ENCODE results near the gene WASF3.

WASF3 gene, protein sequence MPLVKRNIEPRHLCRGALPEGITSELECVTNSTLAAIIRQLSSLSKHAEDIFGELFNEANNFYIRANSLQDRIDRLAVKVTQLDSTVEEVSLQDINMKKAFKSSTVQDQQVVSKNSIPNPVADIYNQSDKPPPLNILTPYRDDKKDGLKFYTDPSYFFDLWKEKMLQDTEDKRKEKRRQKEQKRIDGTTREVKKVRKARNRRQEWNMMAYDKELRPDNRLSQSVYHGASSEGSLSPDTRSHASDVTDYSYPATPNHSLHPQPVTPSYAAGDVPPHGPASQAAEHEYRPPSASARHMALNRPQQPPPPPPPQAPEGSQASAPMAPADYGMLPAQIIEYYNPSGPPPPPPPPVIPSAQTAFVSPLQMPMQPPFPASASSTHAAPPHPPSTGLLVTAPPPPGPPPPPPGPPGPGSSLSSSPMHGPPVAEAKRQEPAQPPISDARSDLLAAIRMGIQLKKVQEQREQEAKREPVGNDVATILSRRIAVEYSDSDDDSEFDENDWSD

DNA sequence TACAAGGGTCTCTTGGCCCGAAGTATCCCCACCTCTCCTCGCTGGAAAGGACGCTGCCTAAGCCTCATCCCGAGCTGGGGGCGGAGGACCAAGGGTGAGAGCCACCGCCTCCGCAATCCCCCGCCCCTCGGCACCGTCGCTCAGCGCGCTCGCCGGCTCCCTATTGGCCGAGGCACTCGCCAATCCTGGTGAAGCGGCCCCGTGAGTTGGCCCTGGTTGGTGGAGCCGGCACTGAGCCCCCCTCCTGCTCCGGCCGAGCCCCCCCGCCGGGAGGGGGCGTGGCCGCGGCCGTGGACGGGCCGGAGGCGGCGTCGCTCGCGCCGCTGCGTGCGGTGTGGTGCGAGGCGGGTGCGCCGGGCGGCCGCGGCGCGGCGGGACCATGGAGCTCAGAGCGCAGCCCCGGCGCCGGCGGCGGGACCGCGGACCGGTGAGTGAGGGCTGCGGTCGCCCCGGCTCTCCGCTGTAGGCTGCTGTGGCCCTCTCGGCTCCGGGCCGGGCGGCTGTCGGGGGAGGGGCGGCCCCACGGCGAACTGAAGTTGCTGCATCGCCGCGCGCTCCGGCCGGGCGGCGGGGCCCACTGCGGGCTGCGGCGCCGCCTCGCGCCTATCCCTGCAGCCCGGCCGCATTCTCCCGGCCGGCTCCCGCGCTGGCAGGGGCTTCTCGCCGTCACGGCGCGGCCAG is at the start of gene WASF3:
Gene WASF3, plus strand, starts transcription at position 291 of the 681 bp plus-strand sequence. CDS start 84,588 bp downstream, outside the sequence.
- no peak within 1 kb of the TSS for H3K27ac ChIP-seq (ENCODE audit: low read depth, low read length)
- H3K27me3 ChIP-seq (ENCODE audit: control insufficient read depth in 1 of 2, insufficient read depth in 2 of 2, low read length in 2 of 2), result peaks cover 24 to 27% of the 10 kb centered on the region in 2 donors

GRCh38 chr13:26508885-26509284 is 48.6 kb upstream of the WASF3 start:
- peaks cover 0 to 5% of the 10 kb centered on the region in 2 donors for H3K9me3 ChIP-seq (ENCODE audit: control insufficient read depth in 1 of 2, low read length in 2 of 2)
- H3K4me1 ChIP-seq (ENCODE audit: control insufficient read depth in 1 of 2, insufficient read depth in 2 of 2, low read length in 2 of 2), result no peaks in the 10 kb centered on the region
- H3K27me3 ChIP-seq (ENCODE audit: control insufficient read depth in 1 of 2, insufficient read depth in 2 of 2, low read length in 2 of 2), result no peaks in the 10 kb centered on the region
- H3K27ac ChIP-seq (ENCODE audit: low read depth, low read length), result no peak overlapping the region
- no peak overlapping the region for H3K9ac ChIP-seq (ENCODE audit: low read depth in 1 of 2, low read length in 2 of 2)
- no peak overlapping the region for H3K4me3 ChIP-seq (ENCODE audit: low read depth in 1 of 2, low read length in 2 of 2)
- H3K36me3 ChIP-seq (ENCODE audit: control insufficient read depth in 1 of 2, insufficient read depth in 2 of 2, low read length in 2 of 2), result no peaks in the 10 kb centered on the region

More for the DNA sequence above, at the start of gene WASF3:
- Histone ChIP-seq H3K9me3 (ENCODE audit: control insufficient read depth in 1 of 2, low read length in 2 of 2) (no peaks in the 10 kb centered on the region), H3K4me1 (ENCODE audit: control insufficient read depth in 1 of 2, insufficient read depth in 2 of 2, low read length in 2 of 2) (peaks cover 3 to 8% of the 10 kb centered on the region in 2 donors), H3K9ac (ENCODE audit: low read depth in 1 of 2, low read length in 2 of 2) (no peak within 1 kb of the TSS), H3K36me3 (ENCODE audit: control insufficient read depth in 1 of 2, insufficient read depth in 2 of 2, low read length in 2 of 2) (no peaks in the 10 kb centered on the region), H3K4me3 (ENCODE audit: low read depth in 1 of 2, low read length in 2 of 2) (peak within 1 kb of the TSS; percentile 52 to 63)

DNA sequence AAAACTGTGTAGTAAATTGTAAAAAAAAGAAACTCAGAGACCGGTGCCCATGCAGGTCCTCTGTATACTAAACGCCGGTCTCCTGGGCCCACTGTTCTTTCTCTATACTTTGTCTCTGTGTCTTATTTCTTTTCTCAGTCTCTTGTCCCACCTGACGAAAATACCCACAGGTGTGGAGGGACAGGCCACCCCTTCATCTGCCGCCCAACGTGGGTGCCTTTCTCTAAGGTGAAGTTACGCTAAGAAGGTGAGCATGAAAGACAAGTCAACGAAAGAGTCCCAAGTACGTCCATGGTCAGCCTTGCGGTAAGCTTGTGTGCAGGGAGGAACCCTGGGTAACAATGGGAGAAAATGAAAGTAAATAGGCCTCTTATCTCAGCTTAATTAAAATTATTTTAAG is 48.0 kb upstream of the WASF3 start:
- H3K9me3 ChIP-seq (ENCODE audit: control insufficient read depth in 1 of 2, low read length in 2 of 2), result peaks cover 0 to 5% of the 10 kb centered on the region in 2 donors
- no peak overlapping the region for H3K27ac ChIP-seq (ENCODE audit: low read depth, low read length)
- H3K4me3 ChIP-seq (ENCODE audit: low read depth in 1 of 2, low read length in 2 of 2), result no peak overlapping the region

GRCh38 chr13:26513931-26514330 is 43.6 kb upstream of the WASF3 start:
- H3K4me3 ChIP-seq (ENCODE audit: low read depth in 1 of 2, low read length in 2 of 2), result no peak overlapping the region
- no peak overlapping the region for H3K9ac ChIP-seq (ENCODE audit: low read depth in 1 of 2, low read length in 2 of 2)
- H3K36me3 ChIP-seq (ENCODE audit: control insufficient read depth in 1 of 2, insufficient read depth in 2 of 2, low read length in 2 of 2), result no peaks in the 10 kb centered on the region
- no peak overlapping the region for H3K27ac ChIP-seq (ENCODE audit: low read depth, low read length)
- no peaks in the 10 kb centered on the region for H3K4me1 ChIP-seq (ENCODE audit: control insufficient read depth in 1 of 2, insufficient read depth in 2 of 2, low read length in 2 of 2)
- peaks cover 0 to 6% of the 10 kb centered on the region in 2 donors for H3K27me3 ChIP-seq (ENCODE audit: control insufficient read depth in 1 of 2, insufficient read depth in 2 of 2, low read length in 2 of 2)
- peaks cover 0 to 2% of the 10 kb centered on the region in 2 donors for H3K9me3 ChIP-seq (ENCODE audit: control insufficient read depth in 1 of 2, low read length in 2 of 2)

More for the DNA sequence above, 48.0 kb upstream of the WASF3 start:
- no peaks in the 10 kb centered on the region for H3K27me3 ChIP-seq (ENCODE audit: control insufficient read depth in 1 of 2, insufficient read depth in 2 of 2, low read length in 2 of 2)
- no peaks in the 10 kb centered on the region for H3K4me1 ChIP-seq (ENCODE audit: control insufficient read depth in 1 of 2, insufficient read depth in 2 of 2, low read length in 2 of 2)
- no peaks in the 10 kb centered on the region for H3K36me3 ChIP-seq (ENCODE audit: control insufficient read depth in 1 of 2, insufficient read depth in 2 of 2, low read length in 2 of 2)
- H3K9ac ChIP-seq (ENCODE audit: low read depth in 1 of 2, low read length in 2 of 2), result no peak overlapping the region

DNA sequence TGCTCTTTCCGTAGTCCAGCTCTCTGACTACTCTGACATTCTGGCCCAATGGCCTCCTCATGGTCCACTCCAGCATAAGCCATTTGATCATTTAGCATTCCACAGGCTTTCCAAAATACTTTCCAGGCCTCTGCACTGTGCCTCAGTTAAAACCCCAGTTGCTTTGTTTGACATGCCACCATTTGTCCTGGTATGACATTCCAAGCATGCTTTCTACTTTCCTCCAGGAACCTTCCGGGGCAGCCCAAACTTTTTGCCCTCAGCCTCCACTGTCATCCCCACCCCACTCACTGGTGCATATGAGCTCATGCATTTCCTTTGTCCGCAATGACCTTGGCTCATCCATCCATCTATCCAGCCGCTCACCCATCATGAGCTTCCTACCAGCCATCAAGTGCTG is 41.8 kb upstream of the WASF3 start:
- Histone ChIP-seq H3K27ac (ENCODE audit: low read depth, low read length) (no peak overlapping the region), H3K4me1 (ENCODE audit: control insufficient read depth in 1 of 2, insufficient read depth in 2 of 2, low read length in 2 of 2) (no peaks in the 10 kb centered on the region), H3K9me3 (ENCODE audit: control insufficient read depth in 1 of 2, low read length in 2 of 2) (peaks cover 0 to under 1% of the 10 kb centered on the region in 2 donors), H3K4me3 (ENCODE audit: low read depth in 1 of 2, low read length in 2 of 2) (no peak overlapping the region), H3K9ac (ENCODE audit: low read depth in 1 of 2, low read length in 2 of 2) (no peak overlapping the region), H3K27me3 (ENCODE audit: control insufficient read depth in 1 of 2, insufficient read depth in 2 of 2, low read length in 2 of 2) (peaks cover 0 to 6% of the 10 kb centered on the region in 2 donors), H3K36me3 (ENCODE audit: control insufficient read depth in 1 of 2, insufficient read depth in 2 of 2, low read length in 2 of 2) (no peaks in the 10 kb centered on the region)

GRCh38 chr13:26517936-26518335 is 39.5 kb upstream of the WASF3 start:
- Histone ChIP-seq H3K36me3 (ENCODE audit: control insufficient read depth in 1 of 2, insufficient read depth in 2 of 2, low read length in 2 of 2) (no peaks in the 10 kb centered on the region), H3K27me3 (ENCODE audit: control insufficient read depth in 1 of 2, insufficient read depth in 2 of 2, low read length in 2 of 2) (peaks cover 0 to 6% of the 10 kb centered on the region in 2 donors), H3K4me1 (ENCODE audit: control insufficient read depth in 1 of 2, insufficient read depth in 2 of 2, low read length in 2 of 2) (no peaks in the 10 kb centered on the region), H3K9ac (ENCODE audit: low read depth in 1 of 2, low read length in 2 of 2) (no peak overlapping the region), H3K27ac (ENCODE audit: low read depth, low read length) (no peak overlapping the region), H3K9me3 (ENCODE audit: control insufficient read depth in 1 of 2, low read length in 2 of 2) (peaks cover 0 to 3% of the 10 kb centered on the region in 2 donors), H3K4me3 (ENCODE audit: low read depth in 1 of 2, low read length in 2 of 2) (no peak overlapping the region)

GRCh38 chr13:26518451-26518959 is 39.0 kb upstream of the WASF3 start:
- no peaks in the 10 kb centered on the region for H3K36me3 ChIP-seq (ENCODE audit: control insufficient read depth in 1 of 2, insufficient read depth in 2 of 2, low read length in 2 of 2)
- H3K9me3 ChIP-seq (ENCODE audit: control insufficient read depth in 1 of 2, low read length in 2 of 2), result peaks cover 0 to 3% of the 10 kb centered on the region in 2 donors
- H3K27me3 ChIP-seq (ENCODE audit: control insufficient read depth in 1 of 2, insufficient read depth in 2 of 2, low read length in 2 of 2), result peaks cover 0 to 6% of the 10 kb centered on the region in 2 donors
- H3K27ac ChIP-seq (ENCODE audit: low read depth, low read length), result no peak overlapping the region
- no peak overlapping the region for H3K4me3 ChIP-seq (ENCODE audit: low read depth in 1 of 2, low read length in 2 of 2)
- no peaks in the 10 kb centered on the region for H3K4me1 ChIP-seq (ENCODE audit: control insufficient read depth in 1 of 2, insufficient read depth in 2 of 2, low read length in 2 of 2)
- no peak overlapping the region for H3K9ac ChIP-seq (ENCODE audit: low read depth in 1 of 2, low read length in 2 of 2)

DNA sequence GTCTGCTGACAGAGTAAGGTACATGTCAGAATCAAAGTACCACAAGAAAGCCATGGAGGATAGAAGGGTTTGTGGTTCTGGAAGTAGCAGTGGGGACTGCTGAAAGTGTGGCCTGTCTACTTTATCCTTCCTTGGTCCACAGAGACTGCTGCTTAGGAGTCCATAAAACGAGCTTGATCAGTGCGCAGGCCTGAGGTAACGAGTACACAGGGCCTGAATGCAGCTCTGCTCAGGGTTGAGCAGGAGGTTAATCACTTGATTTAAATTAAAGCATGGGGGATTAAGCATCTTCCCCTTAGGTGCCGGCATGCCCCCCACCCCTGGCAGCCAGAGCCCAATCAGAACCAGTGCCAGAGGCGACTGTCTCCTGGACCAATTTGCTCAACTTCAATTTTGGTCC is 34.9 kb upstream of the WASF3 start:
- no peaks in the 10 kb centered on the region for H3K36me3 ChIP-seq (ENCODE audit: control insufficient read depth in 1 of 2, insufficient read depth in 2 of 2, low read length in 2 of 2)
- H3K9me3 ChIP-seq (ENCODE audit: control insufficient read depth in 1 of 2, low read length in 2 of 2), result peaks cover 0 to 3% of the 10 kb centered on the region in 2 donors
- H3K27ac ChIP-seq (ENCODE audit: low read depth, low read length), result no peak overlapping the region
- H3K27me3 ChIP-seq (ENCODE audit: control insufficient read depth in 1 of 2, insufficient read depth in 2 of 2, low read length in 2 of 2), result no peaks in the 10 kb centered on the region
- no peaks in the 10 kb centered on the region for H3K4me1 ChIP-seq (ENCODE audit: control insufficient read depth in 1 of 2, insufficient read depth in 2 of 2, low read length in 2 of 2)
- H3K9ac ChIP-seq (ENCODE audit: low read depth in 1 of 2, low read length in 2 of 2), result no peak overlapping the region
- H3K4me3 ChIP-seq (ENCODE audit: low read depth in 1 of 2, low read length in 2 of 2), result no peak overlapping the region

- Histone ChIP-seq H3K4me3 (ENCODE audit: low read depth in 1 of 2, low read length in 2 of 2) (no peak overlapping the region), H3K27ac (ENCODE audit: low read depth, low read length) (no peak overlapping the region), H3K9me3 (ENCODE audit: control insufficient read depth in 1 of 2, low read length in 2 of 2) (peaks cover 0 to 3% of the 10 kb centered on the region in 2 donors), H3K27me3 (ENCODE audit: control insufficient read depth in 1 of 2, insufficient read depth in 2 of 2, low read length in 2 of 2) (peaks cover 0 to 3% of the 10 kb centered on the region in 2 donors), H3K4me1 (ENCODE audit: control insufficient read depth in 1 of 2, insufficient read depth in 2 of 2, low read length in 2 of 2) (no peaks in the 10 kb centered on the region), H3K36me3 (ENCODE audit: control insufficient read depth in 1 of 2, insufficient read depth in 2 of 2, low read length in 2 of 2) (no peaks in the 10 kb centered on the region), H3K9ac (ENCODE audit: low read depth in 1 of 2, low read length in 2 of 2) (no peak overlapping the region)
These were observed 34.5 kb upstream of the WASF3 start for GRCh38 chr13:26523007-26523406.

GRCh38 chr13:26525528-26525927 is 32.0 kb upstream of the WASF3 start:
- Histone ChIP-seq H3K27ac (ENCODE audit: low read depth, low read length) (no peak overlapping the region), H3K36me3 (ENCODE audit: control insufficient read depth in 1 of 2, insufficient read depth in 2 of 2, low read length in 2 of 2) (no peaks in the 10 kb centered on the region), H3K9ac (ENCODE audit: low read depth in 1 of 2, low read length in 2 of 2) (no peak overlapping the region), H3K9me3 (ENCODE audit: control insufficient read depth in 1 of 2, low read length in 2 of 2) (peaks cover 0 to 3% of the 10 kb centered on the region in 2 donors), H3K27me3 (ENCODE audit: control insufficient read depth in 1 of 2, insufficient read depth in 2 of 2, low read length in 2 of 2) (peaks cover 0 to 4% of the 10 kb centered on the region in 2 donors), H3K4me3 (ENCODE audit: low read depth in 1 of 2, low read length in 2 of 2) (no peak overlapping the region), H3K4me1 (ENCODE audit: control insufficient read depth in 1 of 2, insufficient read depth in 2 of 2, low read length in 2 of 2) (no peaks in the 10 kb centered on the region)
